Hepatocyte (in vitro differentiated cells): Measurements from ENCODE around the gene TBRG1. TPM values are rescaled to one million over a fixed set of nuclear protein-coding genes. Genes with fewer than 3 reads are reported as not detected.

Experiments used
- DNase-seq: peaks from one replicate; pipeline ENCODE4 v3.0.0-alpha.2; 2016; ENCODE audit warnings: low spot score
- H2AFZ ChIP-seq: fragments of 200-600 bp; sonication (generic); 2 replicates; pipeline ENCODE4 v1.6.0; 2016; ENCODE audit warnings: antibody characterized with exemption, mild to moderate bottlenecking
- H3K27ac ChIP-seq: fragments of 200-600 bp; sonication (generic); 2 replicates; pipeline ENCODE4 v1.5.1; 2016; ENCODE audit warnings: mild to moderate bottlenecking
- H3K27me3 ChIP-seq: fragments of 200-600 bp; sonication (generic); 2 replicates; pipeline ENCODE4 v1.6.1; 2016
- H3K36me3 ChIP-seq: fragments of 200-600 bp; sonication (generic); replicated peaks from 2 replicates; pipeline ENCODE4 v1.5.1; 2016; ENCODE audit warnings: low read depth; ENCODE audit not compliant: insufficient read depth
- H3K4me1 ChIP-seq: fragments of 200-600 bp; sonication (generic); 2 replicates; pipeline ENCODE4 v1.5.1; 2016; ENCODE audit warnings: mild to moderate bottlenecking, moderate library complexity; ENCODE audit not compliant: insufficient read depth
- H3K4me2 ChIP-seq: fragments of 200-600 bp; sonication (generic); 2 replicates; pipeline ENCODE4 v1.6.0; 2016
- H3K4me3 ChIP-seq: fragments of 200-600 bp; sonication (generic); 2 replicates; pipeline ENCODE4 v1.5.1; 2016; ENCODE audit warnings: mild to moderate bottlenecking
- H3K79me2 ChIP-seq: fragments of 200-600 bp; sonication (generic); 2 replicates; pipeline ENCODE4 v1.6.0; 2017; ENCODE audit warnings: mild to moderate bottlenecking
- H3K9me2 ChIP-seq: fragments of 200-600 bp; sonication (generic); replicated peaks from 2 replicates; pipeline ENCODE4 v1.6.0; 2017; ENCODE audit warnings: mild to moderate bottlenecking; ENCODE audit not compliant: insufficient read depth
- H3K9me3 ChIP-seq: fragments of 200-600 bp; sonication (generic); 2 replicates; pipeline ENCODE4 v1.5.1; 2016; ENCODE audit warnings: low read depth, mild to moderate bottlenecking
- H4K20me1 ChIP-seq: fragments of 200-600 bp; sonication (generic); 2 replicates; pipeline ENCODE4 v1.6.0; 2016; ENCODE audit warnings: mild to moderate bottlenecking; ENCODE audit not compliant: insufficient read depth, poor library complexity, severe bottlenecking
- EZH2 ChIP-seq: fragments of 200-600 bp; sonication (generic); IDR thresholded peaks from 2 replicates; pipeline ENCODE4 v1.6.1; 2016; ENCODE audit warnings: antibody characterized with exemption, mild to moderate bottlenecking, borderline replicate concordance
- EZH2phosphoT487 ChIP-seq: fragments of 200-600 bp; sonication (generic); IDR thresholded peaks from one replicate; pipeline ENCODE4 v1.6.1; 2018; ENCODE audit warnings: antibody characterized with exemption, mild to moderate bottlenecking, low read depth, moderate library complexity; ENCODE audit not compliant: unreplicated experiment, severe bottlenecking
- WGBS: methylation state at CpG from one replicate; pipeline ENCODE4 v1.1.6; 2016; ENCODE audit warnings: low lambda C conversion rate; ENCODE audit errors: missing lambda C conversion rate; 5-methylcytosine and 5-hydroxymethylcytosine counted together
- polyA plus RNA-seq: library from polyadenylated mRNA; unstranded; fragments of >200 nt; fragmentation: Nextera tagmentation; extraction: Ambion mirVana; gene quantifications from 2 replicates; pipeline ENCODE4 v1.2.1, GENCODE V29; 2016
- total RNA-seq: library from RNA; depleted of rRNA; stranded (reverse); fragments of >200 nt; gene quantifications from 2 replicates; pipeline ENCODE4 v1.2.3, GENCODE V29; 2014
- TF ChIP-seq, protein P1 (sequence below): fragments of 200-600 bp; sonication (generic); IDR thresholded peaks from 2 replicates; pipeline ENCODE4 v1.5.1; 2016; ENCODE audit warnings: antibody characterized with exemption, mild to moderate bottlenecking; ENCODE audit not compliant: poor library complexity

The TBRG1 gene
- total and polyA plus RNA-seq, 2 experiments from 2014 or later: 34.6 to 35.0 TPM

DNA sequence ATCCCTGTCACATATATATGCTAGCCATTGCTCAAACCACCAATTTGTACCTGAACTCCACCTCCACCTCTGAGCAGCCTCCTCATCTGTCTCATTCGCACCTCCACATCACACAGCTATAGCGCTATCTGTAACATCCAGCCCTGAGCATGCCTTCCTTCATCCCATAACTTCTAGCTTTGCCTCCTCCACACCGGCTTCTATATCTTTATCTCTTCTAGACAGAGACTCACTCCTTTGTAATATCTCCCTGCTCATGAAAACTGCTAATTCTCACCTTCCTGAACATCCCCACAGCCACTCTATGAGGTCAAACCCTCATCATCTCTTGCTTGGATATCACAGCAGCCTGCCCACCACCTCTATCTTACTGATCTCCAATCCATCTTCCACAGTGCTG, 44.9 kb downstream of the TBRG1 start:
- H2AFZ ChIP-seq: no peak overlapping the region
- 99% methylated on average over 3 of the region's 3 CpGs for WGBS
- no peaks in the 10 kb centered on the region for H3K9me3 ChIP-seq

DNA sequence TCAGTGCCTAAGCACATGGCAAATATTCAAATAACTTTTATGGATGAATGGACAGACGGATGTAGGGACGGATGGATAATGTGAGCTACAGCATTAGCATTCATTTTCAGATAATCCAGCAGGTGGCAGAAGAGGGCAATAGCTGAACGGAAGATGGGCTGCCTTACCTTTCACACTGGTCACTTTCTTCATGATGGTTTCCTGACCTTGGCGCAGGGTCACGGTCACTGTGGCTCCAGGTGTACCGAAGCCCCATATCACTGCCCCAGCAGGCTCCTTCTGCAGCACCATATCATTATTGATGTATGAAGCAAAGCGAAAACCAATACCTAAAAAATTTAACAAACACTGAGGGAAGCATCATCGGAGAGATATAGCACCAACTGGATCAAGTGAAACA, 46.5 kb downstream of the TBRG1 start:
- Histone ChIP-seq H4K20me1 (no peaks in the 10 kb centered on the region), H3K79me2 (no peaks in the 10 kb centered on the region), H3K4me2 (no peak overlapping the region), H3K4me3 (no peak overlapping the region), H2AFZ (no peak overlapping the region), H3K36me3 (no peaks in the 10 kb centered on the region), H3K27me3 (no peaks in the 10 kb centered on the region), H3K27ac (no peak overlapping the region), H3K9me2 (no peaks in the 10 kb centered on the region), H3K4me1 (peaks cover under 1% of the 10 kb centered on the region), H3K9me3 (no peaks in the 10 kb centered on the region)
- DNase-seq: peak; percentile 62
- no peak for TF ChIP-seq EZH2
- TF ChIP-seq, protein P1, sequence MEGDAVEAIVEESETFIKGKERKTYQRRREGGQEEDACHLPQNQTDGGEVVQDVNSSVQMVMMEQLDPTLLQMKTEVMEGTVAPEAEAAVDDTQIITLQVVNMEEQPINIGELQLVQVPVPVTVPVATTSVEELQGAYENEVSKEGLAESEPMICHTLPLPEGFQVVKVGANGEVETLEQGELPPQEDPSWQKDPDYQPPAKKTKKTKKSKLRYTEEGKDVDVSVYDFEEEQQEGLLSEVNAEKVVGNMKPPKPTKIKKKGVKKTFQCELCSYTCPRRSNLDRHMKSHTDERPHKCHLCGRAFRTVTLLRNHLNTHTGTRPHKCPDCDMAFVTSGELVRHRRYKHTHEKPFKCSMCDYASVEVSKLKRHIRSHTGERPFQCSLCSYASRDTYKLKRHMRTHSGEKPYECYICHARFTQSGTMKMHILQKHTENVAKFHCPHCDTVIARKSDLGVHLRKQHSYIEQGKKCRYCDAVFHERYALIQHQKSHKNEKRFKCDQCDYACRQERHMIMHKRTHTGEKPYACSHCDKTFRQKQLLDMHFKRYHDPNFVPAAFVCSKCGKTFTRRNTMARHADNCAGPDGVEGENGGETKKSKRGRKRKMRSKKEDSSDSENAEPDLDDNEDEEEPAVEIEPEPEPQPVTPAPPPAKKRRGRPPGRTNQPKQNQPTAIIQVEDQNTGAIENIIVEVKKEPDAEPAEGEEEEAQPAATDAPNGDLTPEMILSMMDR: peak; percentile 75
- WGBS: 20% methylated on average over 8 of the region's 8 CpGs

More for the DNA sequence above, 44.9 kb downstream of the TBRG1 start:
- Histone ChIP-seq H3K9me2 (no peaks in the 10 kb centered on the region), H3K4me1 (no peaks in the 10 kb centered on the region), H3K4me2 (no peak overlapping the region), H4K20me1 (no peaks in the 10 kb centered on the region), H3K79me2 (no peaks in the 10 kb centered on the region), H3K4me3 (no peak overlapping the region), H3K36me3 (no peaks in the 10 kb centered on the region), H3K27me3 (no peaks in the 10 kb centered on the region), H3K27ac (no peak overlapping the region)
- no peak for DNase-seq
- no peak for TF ChIP-seq EZH2phosphoT487
- TF ChIP-seq, protein P1: no peak
- no peak for TF ChIP-seq EZH2

DNA sequence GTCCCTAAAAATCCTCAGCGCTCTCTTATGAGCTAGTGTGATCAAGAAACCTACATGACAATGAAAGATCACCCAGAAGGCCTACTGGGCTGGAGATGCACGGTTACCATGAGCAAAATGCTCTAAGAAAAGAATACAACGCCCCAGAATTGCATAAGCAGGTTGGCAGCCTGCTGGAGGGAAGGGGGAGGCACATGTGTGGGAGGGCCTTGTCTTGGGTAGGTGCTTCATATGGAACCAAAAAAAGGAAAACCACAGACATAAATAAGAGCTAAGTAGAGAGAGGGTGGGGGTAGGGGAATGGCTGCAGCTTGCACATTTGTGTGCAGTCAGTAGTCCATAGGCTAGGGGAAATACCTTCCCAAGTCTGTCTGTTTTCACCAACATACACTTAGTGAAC, 48.1 kb downstream of the TBRG1 start:
- Histone ChIP-seq H3K36me3 (no peaks in the 10 kb centered on the region), H3K4me1 (peaks cover 6% of the 10 kb centered on the region), H3K9me2 (no peaks in the 10 kb centered on the region), H3K27ac (no peak overlapping the region), H3K27me3 (no peaks in the 10 kb centered on the region), H3K79me2 (no peaks in the 10 kb centered on the region), H3K4me3 (no peak overlapping the region), H4K20me1 (no peaks in the 10 kb centered on the region), H3K4me2 (no peak overlapping the region), H3K9me3 (no peaks in the 10 kb centered on the region), H2AFZ (no peak overlapping the region)
- TF ChIP-seq, protein P1: no peak
- TF ChIP-seq EZH2 (no peak), EZH2phosphoT487 (no peak)
- WGBS: 77% methylated on average over 3 of the region's 3 CpGs
- DNase-seq: no peak

DNA sequence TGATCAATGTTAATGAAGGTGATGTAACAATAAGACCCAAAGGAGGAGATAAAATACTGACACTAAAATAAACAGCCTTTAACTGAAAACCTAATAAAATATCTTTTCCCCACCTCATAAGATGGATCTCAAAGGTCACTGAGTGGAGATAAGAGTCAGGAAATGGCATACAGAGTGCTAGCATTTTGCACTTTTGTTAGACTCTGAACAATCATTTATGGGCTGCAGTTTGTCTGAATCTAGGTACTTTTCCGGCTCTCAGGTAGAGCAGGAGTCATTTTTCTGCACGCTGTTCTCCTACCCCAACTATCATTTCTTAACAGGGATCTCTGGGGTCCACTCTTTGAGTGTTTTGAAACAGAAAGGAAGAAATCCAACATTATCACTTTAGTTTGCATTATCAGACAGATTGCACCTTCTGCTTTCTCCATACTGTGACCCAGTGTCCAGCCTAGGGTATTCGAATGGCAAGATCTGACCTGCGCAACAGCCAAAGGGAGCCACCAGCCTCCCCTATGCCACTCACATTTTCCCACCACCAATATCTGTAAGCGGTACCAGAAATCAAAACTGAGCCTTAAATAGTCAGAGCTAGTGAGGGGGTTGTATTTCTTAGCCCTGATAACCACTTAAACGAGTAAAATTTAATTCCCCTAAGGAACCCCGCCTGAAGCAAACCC, 50.0 kb downstream of the TBRG1 start:
- H3K27ac ChIP-seq: peak overlapping the region; percentile 82
- H3K4me2 ChIP-seq: peak overlapping the region; percentile 85
- H3K4me3 ChIP-seq: peak overlapping the region; percentile 69
- 46% methylated on average over 7 of the region's 7 CpGs for WGBS
- no peaks in the 10 kb centered on the region for H3K79me2 ChIP-seq
- H3K9me2 ChIP-seq: no peaks in the 10 kb centered on the region
- H3K27me3 ChIP-seq: no peaks in the 10 kb centered on the region
- peak overlapping the region; percentile 88 for H2AFZ ChIP-seq
- no peaks in the 10 kb centered on the region for H3K9me3 ChIP-seq
- peak; percentile 32 for DNase-seq
- H3K4me1 ChIP-seq: peaks cover 6% of the 10 kb centered on the region
- H3K36me3 ChIP-seq: no peaks in the 10 kb centered on the region
- TF ChIP-seq, protein P1: no peak
- TF ChIP-seq EZH2phosphoT487: no peak
- no peak for TF ChIP-seq EZH2
- H4K20me1 ChIP-seq: no peaks in the 10 kb centered on the region
